ENCODE data around the gene TAF1C. TPM values are rescaled to one million over a fixed set of nuclear protein-coding genes. Genes with fewer than 3 reads are reported as not detected.

Gene TAF1C
- total RNA-seq, 1 donor from 2014 or later: 83.7 TPM

DNA sequence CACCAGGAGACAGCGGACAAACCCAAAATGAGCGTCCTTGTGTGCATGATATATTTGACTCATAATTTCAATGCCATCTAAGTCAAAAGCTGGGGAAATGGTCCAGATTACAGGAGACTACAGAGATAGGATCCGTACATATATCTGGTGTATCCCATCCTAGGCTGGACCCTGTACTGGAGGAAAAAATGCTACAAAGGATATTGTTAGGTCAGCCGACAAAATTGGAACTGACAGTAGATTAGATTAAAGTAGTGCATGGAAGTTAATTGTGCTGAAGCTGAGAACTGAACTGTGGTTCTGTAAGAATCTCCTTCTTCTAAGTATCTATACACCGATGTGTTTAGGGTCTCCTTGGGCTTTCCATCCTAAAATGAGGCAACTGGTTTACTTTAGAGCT lies 28.7 kb upstream of the TAF1C start:
- Mint-ChIP-seq H3K27ac (no peak overlapping the region), H3K27me3 (peaks cover 3% of the 10 kb centered on the region), H3K9me3 (no peaks in the 10 kb centered on the region)

DNA sequence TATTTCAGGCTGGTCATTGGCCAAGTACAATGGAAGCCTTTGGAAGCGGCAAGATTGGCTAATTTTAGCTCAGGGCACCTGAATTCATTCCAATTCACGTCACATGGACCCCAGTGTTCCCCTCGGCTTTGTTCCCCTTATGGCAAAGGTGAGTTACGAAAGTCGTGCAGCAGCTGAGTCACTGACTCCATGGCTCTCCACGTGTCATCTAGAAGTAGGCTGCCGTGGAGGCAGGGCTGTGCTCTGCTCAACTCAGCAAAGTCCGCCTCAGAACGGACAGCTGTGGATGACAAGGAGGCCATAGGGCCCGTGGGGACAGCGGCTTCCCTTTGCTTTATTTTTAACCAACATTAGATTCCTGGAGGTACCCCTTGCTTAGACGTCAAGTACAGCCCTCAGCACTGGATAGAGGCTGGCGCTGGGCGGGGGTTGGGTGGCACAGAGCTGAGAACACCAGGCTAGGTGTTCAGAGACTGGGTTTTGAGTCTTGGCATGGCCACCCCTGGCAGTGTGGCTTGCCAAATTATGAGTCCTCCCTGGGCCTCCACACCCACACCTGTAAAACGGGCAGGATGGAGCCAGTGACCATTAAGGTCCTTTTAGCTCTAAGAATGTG lies 27.7 kb upstream of the TAF1C start:
- H3K4me3 Mint-ChIP-seq: no peak overlapping the region
- H3K36me3 Mint-ChIP-seq: no peaks in the 10 kb centered on the region
- peaks cover 3% of the 10 kb centered on the region for H3K27me3 Mint-ChIP-seq
- H3K27ac Mint-ChIP-seq: no peak overlapping the region
- H3K9me3 Mint-ChIP-seq: no peaks in the 10 kb centered on the region
- TF ChIP-seq, protein P1, sequence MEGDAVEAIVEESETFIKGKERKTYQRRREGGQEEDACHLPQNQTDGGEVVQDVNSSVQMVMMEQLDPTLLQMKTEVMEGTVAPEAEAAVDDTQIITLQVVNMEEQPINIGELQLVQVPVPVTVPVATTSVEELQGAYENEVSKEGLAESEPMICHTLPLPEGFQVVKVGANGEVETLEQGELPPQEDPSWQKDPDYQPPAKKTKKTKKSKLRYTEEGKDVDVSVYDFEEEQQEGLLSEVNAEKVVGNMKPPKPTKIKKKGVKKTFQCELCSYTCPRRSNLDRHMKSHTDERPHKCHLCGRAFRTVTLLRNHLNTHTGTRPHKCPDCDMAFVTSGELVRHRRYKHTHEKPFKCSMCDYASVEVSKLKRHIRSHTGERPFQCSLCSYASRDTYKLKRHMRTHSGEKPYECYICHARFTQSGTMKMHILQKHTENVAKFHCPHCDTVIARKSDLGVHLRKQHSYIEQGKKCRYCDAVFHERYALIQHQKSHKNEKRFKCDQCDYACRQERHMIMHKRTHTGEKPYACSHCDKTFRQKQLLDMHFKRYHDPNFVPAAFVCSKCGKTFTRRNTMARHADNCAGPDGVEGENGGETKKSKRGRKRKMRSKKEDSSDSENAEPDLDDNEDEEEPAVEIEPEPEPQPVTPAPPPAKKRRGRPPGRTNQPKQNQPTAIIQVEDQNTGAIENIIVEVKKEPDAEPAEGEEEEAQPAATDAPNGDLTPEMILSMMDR (conservative IDR thresholded peaks at IDR 0.05): no peak
- peaks cover 10% of the 10 kb centered on the region for H3K4me1 Mint-ChIP-seq (ENCODE audit: unreplicated experiment)
- DNase-seq (ENCODE audit: extremely low spot score, unreplicated experiment): no peak

More for the DNA sequence above, 28.7 kb upstream of the TAF1C start:
- Mint-ChIP-seq H3K4me1 (ENCODE audit: unreplicated experiment) (peaks cover 10% of the 10 kb centered on the region), H3K4me3 (no peak overlapping the region), H3K36me3 (no peaks in the 10 kb centered on the region)
- no peak for DNase-seq (ENCODE audit: extremely low spot score, unreplicated experiment)
- TF ChIP-seq, protein P1 (conservative IDR thresholded peaks at IDR 0.05): no peak

DNA sequence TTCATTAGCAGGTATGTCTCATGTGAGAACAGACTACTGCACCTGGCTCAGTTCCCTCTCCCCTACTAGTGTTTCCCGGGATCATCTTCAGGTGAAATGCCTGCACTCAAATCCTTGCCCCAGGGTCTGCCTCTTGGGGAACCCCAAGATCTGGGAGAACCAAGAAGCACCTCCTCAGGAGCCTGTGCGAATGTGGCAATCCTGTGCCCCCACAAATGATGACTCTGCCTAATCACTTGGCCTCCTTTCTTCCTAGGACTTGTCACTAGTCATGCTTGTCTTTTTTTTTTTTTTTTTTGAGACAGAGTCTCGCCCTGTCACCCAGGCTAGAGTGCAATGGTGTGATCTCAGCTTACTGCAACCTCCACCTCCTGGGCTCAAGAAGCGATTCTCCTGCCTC lies 25.8 kb upstream of the TAF1C start:
- H3K36me3 Mint-ChIP-seq: no peaks in the 10 kb centered on the region
- no peak for DNase-seq (ENCODE audit: extremely low spot score, unreplicated experiment)
- TF ChIP-seq, protein P1 (conservative IDR thresholded peaks at IDR 0.05): no peak
- H3K4me1 Mint-ChIP-seq (ENCODE audit: unreplicated experiment): peaks cover 7% of the 10 kb centered on the region
- no peaks in the 10 kb centered on the region for H3K9me3 Mint-ChIP-seq
- peaks cover 3% of the 10 kb centered on the region for H3K27me3 Mint-ChIP-seq
- no peak overlapping the region for H3K4me3 Mint-ChIP-seq
- no peak overlapping the region for H3K27ac Mint-ChIP-seq

DNA sequence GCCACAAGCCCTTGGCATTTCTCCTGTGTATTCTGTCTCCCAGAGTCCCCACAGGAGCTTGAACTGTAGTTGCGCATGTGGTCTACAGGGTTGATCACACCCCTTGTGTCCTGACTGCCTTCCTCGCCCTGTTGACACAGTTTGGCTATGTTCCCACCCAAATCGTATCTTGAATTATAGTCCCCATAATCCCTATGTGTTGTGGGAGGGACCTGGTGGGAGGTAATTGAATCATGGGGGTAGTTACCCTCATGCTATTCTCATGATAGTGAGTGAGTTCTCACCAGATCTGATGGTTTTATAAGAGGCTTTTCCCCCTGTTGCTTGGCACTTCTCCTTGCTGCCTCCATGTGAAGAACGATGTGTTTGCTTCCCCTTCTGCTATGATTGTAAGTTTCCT lies 25.3 kb upstream of the TAF1C start:
- H3K27ac Mint-ChIP-seq: no peak overlapping the region
- H3K9me3 Mint-ChIP-seq: no peaks in the 10 kb centered on the region
- DNase-seq (ENCODE audit: extremely low spot score, unreplicated experiment): no peak
- peaks cover 8% of the 10 kb centered on the region for H3K4me1 Mint-ChIP-seq (ENCODE audit: unreplicated experiment)
- TF ChIP-seq, protein P1 (conservative IDR thresholded peaks at IDR 0.05): no peak
- no peaks in the 10 kb centered on the region for H3K36me3 Mint-ChIP-seq
- no peak overlapping the region for H3K4me3 Mint-ChIP-seq
- peaks cover 3% of the 10 kb centered on the region for H3K27me3 Mint-ChIP-seq

DNA sequence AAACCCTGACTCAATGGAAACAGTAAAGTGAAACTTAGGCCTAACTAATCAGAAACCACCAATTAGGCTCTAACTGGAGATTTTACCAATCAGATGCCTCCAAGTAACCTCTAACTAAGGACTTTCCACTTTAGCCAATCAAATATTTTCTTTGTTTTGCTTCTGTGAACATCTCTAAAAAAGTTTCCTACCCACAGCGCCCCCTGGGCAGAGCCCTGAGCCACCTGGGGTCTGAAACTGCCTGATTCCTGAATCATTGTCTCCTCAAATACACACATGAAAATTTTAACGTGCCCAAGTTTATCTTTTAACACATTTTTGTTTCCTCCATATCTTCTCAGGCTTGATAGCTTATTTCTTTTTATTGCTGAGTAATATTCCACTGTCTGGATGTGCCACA lies 23.1 kb upstream of the TAF1C start:
- Mint-ChIP-seq H3K4me3 (no peak overlapping the region), H3K36me3 (no peaks in the 10 kb centered on the region), H3K27me3 (peaks cover 3% of the 10 kb centered on the region)

More for the DNA sequence above, 23.1 kb upstream of the TAF1C start:
- H3K27ac Mint-ChIP-seq: no peak overlapping the region
- no peak for DNase-seq (ENCODE audit: extremely low spot score, unreplicated experiment)
- TF ChIP-seq, protein P1 (conservative IDR thresholded peaks at IDR 0.05): no peak
- no peaks in the 10 kb centered on the region for H3K9me3 Mint-ChIP-seq
- peaks cover 12% of the 10 kb centered on the region for H3K4me1 Mint-ChIP-seq (ENCODE audit: unreplicated experiment)
